ENCODE results near the gene WWOX. TPM values are rescaled to one million over a fixed set of nuclear protein-coding genes. Genes with fewer than 3 reads are reported as not detected.

Gene WWOX
- total RNA-seq, 1 donor from 2014 or later, result 19.2 TPM

GRCh38 chr16:78290872-78291591 is 191.6 kb downstream of the WWOX start:
- Histone ChIP-seq H3K9me3 (no peaks in the 10 kb centered on the region), H3K36me3 (no peaks in the 10 kb centered on the region), H3K4me3 (no peak overlapping the region), H3K27me3 (ENCODE audit: low read depth) (no peaks in the 10 kb centered on the region), H3K4me1 (peaks cover 7% of the 10 kb centered on the region), H3K27ac (no peak overlapping the region)
- intact Hi-C loops (cut with DNase I), result no loop called here
- ATAC-seq (no peak), DNase-seq (no peak)
- TF ChIP-seq, protein P1, sequence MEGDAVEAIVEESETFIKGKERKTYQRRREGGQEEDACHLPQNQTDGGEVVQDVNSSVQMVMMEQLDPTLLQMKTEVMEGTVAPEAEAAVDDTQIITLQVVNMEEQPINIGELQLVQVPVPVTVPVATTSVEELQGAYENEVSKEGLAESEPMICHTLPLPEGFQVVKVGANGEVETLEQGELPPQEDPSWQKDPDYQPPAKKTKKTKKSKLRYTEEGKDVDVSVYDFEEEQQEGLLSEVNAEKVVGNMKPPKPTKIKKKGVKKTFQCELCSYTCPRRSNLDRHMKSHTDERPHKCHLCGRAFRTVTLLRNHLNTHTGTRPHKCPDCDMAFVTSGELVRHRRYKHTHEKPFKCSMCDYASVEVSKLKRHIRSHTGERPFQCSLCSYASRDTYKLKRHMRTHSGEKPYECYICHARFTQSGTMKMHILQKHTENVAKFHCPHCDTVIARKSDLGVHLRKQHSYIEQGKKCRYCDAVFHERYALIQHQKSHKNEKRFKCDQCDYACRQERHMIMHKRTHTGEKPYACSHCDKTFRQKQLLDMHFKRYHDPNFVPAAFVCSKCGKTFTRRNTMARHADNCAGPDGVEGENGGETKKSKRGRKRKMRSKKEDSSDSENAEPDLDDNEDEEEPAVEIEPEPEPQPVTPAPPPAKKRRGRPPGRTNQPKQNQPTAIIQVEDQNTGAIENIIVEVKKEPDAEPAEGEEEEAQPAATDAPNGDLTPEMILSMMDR (IDR thresholded peaks at IDR 0.05), result no peak

DNA sequence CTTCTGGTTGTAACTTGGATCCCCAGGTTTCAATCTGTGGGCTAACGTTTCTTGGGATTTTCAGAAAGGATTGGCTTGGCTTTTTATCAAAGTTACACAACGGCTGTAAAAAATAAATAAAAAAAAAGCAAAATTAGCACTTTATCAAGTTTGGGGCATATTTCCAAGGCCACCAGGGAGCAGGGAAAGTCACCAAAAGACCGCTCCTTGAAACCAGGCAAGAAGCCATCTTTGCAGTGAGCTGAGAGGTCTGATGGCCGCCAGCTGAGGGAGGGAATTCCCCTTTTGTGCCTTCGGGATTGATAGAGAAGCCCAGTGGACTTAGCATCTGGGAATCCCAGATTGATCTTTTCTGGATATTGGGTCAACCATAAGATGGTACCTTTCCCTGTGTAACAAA is 192.2 kb downstream of the WWOX start:
- ATAC-seq (peak in 1 of 2 donors; percentile 60), DNase-seq (no peak)
- H3K4me3 ChIP-seq, result no peak overlapping the region
- TF ChIP-seq, protein P1 (IDR thresholded peaks at IDR 0.05), result no peak
- no peak overlapping the region for H3K27ac ChIP-seq
- no peaks in the 10 kb centered on the region for H3K36me3 ChIP-seq
- intact Hi-C loops (cut with DNase I), result no loop called here
- no peaks in the 10 kb centered on the region for H3K9me3 ChIP-seq
- no peaks in the 10 kb centered on the region for H3K27me3 ChIP-seq (ENCODE audit: low read depth)
- peaks cover 7% of the 10 kb centered on the region for H3K4me1 ChIP-seq

DNA sequence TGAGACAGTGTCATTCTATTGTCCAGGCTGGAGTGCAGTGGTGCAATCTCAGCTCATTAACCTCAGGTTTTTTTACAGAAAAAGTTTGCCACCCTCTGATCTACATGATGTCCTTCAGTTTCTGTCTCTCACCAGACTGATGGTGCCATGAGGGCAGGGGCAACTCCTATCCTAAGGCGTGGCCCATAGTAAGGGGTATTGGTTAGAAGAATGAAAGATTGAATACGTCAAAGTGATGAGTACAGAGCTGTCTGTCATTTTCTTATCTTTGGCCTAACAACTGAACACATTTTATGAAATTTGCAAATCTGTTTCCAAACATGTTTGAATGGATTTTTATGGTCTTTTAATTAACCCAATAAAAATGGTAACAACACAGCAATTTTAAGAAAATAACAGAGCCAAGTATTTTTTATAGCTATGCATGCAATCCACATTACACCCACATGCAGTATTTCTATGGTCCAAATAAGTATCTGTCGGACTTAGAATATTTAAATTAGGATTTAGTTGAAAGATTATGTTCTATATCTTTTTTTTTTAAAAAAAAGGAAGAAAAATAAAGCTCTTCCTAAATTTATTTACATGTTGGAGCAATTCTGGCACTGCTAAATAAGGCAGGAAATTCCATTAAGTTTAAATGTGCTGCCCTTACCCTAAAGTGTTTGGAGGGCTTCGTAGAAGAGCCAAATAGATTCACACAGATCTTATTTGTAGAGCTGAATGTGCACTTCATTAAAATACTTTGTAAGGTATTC is 192.8 kb downstream of the WWOX start:
- intact Hi-C loops (cut with DNase I), result no loop called here
- Histone ChIP-seq H3K27ac (no peak overlapping the region), H3K4me1 (peaks cover 7% of the 10 kb centered on the region), H3K9me3 (no peaks in the 10 kb centered on the region), H3K27me3 (ENCODE audit: low read depth) (no peaks in the 10 kb centered on the region), H3K36me3 (no peaks in the 10 kb centered on the region), H3K4me3 (no peak overlapping the region)
- ATAC-seq (no peak), DNase-seq (no peak)
- TF ChIP-seq, protein P1 (IDR thresholded peaks at IDR 0.05), result no peak

DNA sequence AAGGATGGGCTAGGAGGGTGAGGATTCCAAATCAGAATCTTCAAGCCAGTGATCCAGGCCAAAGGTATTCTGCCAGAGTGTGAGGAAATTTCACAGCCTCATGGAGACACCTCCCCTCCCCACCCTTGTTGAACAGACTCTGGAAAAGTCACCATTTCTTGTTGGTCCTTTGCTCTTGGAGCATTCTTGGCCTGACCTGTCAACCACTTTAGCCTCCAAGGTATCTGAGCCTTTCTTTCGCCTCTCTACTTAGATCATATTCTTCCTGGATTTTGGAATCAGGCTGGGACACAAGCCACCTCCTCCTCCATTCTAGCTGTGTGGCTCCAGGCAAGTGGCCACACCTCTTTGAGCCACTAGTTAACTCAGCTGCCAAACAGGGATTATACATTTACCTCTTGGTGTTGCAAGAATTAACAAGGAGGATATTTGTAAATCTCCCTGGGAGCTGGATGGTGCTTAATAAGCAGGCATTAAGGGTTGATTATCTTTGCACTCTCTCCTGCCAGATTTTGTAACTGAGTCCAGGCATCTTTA is 193.5 kb downstream of the WWOX start:
- TF ChIP-seq, protein P1 (IDR thresholded peaks at IDR 0.05), result no peak
- Histone ChIP-seq H3K9me3 (no peaks in the 10 kb centered on the region), H3K4me1 (peaks cover 7% of the 10 kb centered on the region), H3K27me3 (ENCODE audit: low read depth) (no peaks in the 10 kb centered on the region), H3K27ac (no peak overlapping the region), H3K36me3 (no peaks in the 10 kb centered on the region), H3K4me3 (no peak overlapping the region)
- DNase-seq, result no peak
- intact Hi-C loops (cut with DNase I), result no loop called here
- peak; percentile 74 to 86 for ATAC-seq

- intact Hi-C loops (cut with DNase I), result no loop called here
- peaks cover 13% of the 10 kb centered on the region for H3K4me1 ChIP-seq
- H3K9me3 ChIP-seq, result no peaks in the 10 kb centered on the region
- H3K36me3 ChIP-seq, result no peaks in the 10 kb centered on the region
- DNase-seq (no peak), ATAC-seq (no peak)
- H3K27me3 ChIP-seq (ENCODE audit: low read depth), result no peaks in the 10 kb centered on the region
- TF ChIP-seq, protein P1 (IDR thresholded peaks at IDR 0.05), result no peak
- H3K27ac ChIP-seq, result no peak overlapping the region
- H3K4me3 ChIP-seq, result no peak overlapping the region
Observed at GRCh38 chr16:78294538-78295225, 195.2 kb downstream of the WWOX start.

Data from lower lobe of right lung (tissue), 2 donors.